Ammon's horn (tissue), 1 donor: ENCODE data around the gene ODAD4.
A peak's percentile ranks its signal among the peaks of the same experiment; 100 is the strongest.

Source experiments
- DNase-seq: peaks from one replicate; pipeline ENCODE4 v3.0.0-alpha.2; 2016; ENCODE audit warnings: low spot score

ODAD4 gene

DNA sequence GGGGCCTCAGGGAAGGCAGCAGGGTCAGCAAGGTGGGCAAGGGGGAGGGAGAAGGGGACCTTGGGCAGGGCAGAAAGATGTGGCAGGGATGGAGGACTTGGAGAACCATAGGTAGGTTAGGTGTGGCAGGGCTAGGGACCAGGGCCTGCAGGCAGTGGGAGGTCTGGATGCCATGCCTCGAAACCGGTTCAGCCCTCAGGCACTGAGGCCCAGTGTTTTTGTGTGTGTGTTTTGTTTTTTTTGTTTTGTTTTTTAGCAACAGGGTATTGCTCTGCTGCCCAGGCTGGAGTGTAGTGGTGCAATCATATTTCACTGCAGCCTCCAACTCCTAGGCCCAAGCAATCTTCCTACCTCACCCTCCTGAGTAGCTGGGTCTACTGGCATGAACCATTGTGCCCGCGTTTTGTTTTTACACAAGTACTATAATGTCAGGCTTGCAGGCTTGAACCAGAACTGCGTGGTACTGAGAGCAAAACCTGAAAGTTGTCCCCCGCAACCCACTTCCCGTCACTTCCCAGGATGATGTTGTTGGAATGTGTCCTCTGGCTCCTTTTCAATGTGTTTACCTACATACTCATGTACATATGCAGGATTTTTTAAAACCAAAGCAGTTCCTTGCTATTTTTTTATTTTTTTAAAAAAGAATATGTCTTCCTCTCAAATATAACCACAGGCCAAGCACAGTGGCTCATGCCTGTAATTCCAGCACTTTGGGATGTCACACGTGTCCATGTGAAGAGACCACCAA is 12.4 kb downstream of the ODAD4 start:
- DNase-seq = no peak

DNA sequence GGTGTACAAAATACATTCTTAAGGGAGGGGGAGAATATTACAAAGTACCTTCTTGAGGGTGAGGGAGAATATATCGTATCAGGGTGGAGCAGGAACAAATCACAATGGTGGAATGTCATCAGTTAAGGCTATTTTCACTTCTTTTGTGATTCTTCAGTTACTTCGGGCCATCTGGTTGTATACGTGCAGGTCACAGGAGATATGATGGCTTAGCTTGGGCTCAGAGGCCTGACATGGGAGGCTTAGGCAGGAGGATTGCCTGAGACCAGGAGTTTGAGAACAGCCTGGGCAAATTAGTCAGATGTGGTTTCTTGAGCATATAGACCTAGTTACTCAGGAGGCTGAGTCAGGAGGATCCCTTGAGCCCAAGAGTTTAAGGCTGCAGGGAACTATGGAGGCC is 13.1 kb downstream of the ODAD4 start:
- no peak for DNase-seq

DNA sequence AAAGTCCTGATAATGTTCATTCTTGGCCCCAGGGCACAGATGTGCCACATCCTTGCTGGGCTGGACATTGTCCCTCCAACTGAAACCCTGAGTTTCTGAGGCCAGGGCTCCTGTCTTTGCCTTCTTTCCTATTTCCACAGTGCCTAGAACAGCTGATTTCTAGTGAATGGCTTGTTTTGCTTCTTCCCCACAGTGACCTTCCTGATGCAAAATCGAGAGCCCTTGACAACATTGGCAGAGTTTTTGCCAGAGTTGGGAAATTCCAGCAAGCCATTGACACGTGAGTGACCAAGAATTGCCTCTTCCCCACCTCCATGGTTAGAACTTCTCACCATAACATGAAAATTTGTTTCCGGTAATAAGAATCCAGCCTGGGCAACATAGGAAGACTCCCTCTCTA is 14.5 kb downstream of the ODAD4 start:
- no peak for DNase-seq

DNA sequence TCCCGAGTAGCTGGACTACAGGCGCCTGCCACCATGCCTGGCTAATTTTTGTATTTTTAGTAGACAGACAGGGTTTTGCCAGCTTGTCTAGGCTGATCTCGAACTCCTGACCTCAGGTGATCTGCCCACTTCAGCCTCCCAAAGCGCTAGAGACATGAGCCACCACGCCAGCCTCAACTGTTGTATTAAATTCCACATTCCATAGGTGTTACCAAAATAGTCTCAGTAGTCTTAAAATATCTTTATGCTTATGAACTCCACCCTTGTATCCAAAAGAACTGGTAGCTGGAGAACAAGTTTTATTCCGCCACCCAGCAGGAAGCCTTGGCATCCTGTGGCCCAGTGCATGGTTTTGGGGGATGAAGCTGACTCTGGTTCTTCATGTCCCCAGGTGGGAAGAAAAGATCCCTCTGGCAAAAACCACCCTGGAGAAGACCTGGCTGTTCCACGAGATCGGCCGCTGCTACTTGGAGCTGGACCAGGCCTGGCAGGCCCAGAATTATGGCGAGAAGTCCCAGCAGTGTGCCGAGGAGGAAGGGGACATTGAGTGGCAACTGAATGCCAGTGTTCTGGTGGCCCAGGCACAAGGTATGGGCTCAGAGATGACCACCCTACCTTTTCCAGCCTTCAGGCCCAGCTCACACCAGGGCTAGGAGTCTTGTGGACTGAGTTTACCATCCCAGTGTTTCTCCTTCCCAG is 18.5 kb downstream of the ODAD4 start:
- DNase-seq = no peak

DNA sequence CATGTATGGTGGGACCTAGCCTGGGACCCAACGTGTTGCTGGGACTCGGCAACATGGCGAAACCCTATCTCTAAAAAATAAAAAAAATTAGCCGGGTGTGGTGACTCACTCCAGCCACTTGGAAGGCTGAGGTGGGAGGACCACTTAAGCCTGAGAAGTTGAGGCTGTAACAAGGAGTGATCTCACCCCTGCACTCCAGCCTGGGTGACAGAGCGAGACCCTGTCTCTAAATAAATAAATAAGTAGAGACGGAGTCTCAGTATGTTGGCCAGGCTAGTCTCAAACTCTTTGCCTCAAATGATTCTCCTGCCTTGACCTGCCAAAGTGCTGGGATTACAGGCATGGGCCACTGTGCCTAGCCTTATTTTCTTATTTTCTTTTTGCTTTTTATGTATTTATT is 26.1 kb downstream of the ODAD4 start:
- no peak for DNase-seq

DNA sequence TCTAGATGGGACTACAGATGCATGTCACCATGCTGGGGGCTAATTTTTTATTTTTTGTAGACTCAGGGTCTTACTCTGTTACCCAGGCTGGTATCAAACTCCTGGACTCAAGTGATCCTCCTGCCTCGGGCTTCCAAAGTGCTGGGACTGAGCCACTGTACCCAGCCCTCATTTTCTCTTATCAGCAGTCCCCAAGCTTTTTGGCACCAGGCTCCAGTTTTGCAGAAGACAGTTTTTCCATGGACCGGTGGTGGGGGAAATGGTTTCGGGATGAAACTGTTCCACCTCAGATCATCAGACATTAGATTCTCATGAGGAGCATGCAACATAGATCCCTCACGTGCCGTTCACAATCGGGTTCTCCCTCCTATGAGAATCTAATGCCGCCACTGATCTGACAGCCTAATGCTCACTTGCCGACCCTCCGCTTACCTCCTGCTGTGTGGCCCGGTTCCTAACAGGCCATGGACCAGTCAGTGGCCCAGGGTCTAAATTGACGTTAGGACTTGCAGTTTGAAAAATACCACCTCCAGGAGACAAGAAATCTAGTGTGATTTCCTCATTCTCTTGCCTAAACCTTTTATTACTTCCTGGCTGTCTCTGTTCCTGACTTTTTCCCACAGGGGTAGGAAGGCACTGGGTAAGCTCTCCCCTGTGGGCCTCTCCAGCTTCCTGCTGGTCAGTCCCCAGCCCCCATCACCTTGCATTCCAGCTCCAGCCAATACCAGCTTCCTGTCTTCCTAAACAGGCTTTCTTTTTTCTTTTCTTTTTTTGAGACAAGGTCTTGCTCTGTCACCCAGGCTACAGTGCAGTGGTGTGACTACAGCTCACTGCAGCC is 26.8 kb downstream of the ODAD4 start:
- DNase-seq = no peak

DNA sequence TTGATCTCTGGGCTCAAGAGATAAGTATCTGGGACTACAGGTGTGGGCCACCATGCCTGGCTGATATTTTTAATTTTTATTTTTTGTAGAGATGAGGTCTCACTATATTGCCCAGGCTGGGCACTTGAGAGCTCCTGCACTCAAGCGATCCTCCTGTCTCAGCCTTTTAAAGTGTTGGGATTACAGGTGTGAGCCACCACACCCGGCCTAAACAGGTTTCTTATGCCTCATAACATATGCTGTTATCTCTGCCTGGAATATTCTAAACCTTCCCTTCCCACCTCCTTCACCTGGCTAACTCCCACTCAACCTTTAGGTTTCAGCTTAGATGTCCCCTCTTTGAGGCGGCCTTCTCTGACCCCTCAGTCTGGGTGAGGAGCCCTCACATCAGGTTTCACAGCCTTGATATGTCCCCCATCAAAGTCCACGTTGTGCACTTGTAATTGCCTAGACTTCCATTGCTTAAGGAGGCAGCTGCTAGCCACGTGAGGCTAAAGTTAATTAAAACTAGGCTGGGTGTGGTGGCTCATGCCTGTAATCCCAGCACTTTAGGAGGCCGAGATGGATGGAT is 27.5 kb downstream of the ODAD4 start:
- no peak for DNase-seq

DNA sequence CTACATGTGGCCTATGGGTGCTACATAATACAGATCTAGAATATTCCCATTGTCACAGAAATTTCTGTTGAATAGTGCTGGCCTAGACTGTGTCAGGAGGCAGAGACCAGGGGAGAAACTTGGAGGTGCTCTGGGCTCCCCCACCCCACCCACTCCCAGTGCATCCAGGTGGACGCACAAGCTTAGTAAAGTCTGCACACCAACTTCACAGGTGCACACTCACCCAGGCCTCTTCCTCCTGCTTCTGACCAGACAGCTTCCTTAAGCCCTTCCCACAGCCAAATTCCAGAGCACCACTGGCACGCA is 28.6 kb downstream of the ODAD4 start:
- DNase-seq = no peak

DNA sequence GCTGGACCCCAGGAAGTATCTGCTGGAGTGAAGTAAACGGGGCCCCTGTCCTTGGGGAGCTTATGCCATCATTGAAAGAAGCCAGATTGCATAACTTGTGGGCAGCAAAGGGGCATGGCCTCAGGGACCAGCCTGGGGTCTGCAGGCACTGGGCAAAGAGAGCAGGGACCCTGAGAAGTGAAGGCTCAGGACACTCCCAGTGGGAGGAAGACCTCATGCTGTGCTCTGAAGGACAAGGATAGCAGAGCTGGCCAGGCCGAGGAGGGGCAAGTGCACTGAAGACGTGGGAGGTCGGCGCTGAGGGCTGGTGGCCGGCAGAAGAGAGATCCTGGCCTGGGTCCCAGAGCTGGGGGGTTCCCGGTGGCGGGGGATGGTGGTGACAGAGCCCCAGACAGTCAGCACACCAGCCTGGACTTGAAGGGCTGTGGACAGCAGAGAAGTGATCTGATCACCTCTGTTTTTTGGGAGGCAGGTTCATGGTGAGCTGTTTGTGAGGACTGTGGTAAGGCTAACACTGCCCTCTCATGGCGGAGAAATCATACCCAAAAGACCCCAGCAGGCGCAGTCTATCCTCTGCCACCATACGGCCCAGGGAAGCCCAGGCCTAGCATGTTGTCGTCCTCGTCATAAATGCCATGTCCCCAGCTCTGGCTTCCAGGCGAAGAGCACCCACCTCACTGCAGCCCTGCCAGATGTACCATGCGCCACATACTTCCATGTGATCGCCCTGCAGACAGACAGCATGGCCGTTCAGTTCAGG is 29.1 kb downstream of the ODAD4 start:
- peak; percentile 71 for DNase-seq

DNA sequence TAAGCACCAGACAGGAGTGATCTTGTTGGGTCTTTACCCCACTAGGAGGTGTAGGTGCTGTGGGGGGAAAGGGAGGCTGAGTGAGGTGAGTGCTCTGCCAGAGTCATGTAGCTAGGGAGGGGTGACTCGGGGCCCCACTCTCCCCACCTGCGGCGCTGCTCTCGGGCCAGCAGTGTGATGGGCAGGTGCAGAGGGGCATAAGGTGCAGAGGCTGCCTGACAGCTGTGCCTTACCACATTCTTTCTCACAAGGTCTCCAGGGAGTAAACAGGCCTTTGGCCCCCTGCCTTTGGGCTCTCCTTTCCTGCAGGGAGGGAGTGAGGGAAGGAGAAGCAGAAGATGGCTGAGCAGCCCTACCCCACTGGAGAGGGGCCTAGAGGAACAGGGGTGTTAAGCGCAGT is 31.7 kb downstream of the ODAD4 start:
- no peak for DNase-seq

DNA sequence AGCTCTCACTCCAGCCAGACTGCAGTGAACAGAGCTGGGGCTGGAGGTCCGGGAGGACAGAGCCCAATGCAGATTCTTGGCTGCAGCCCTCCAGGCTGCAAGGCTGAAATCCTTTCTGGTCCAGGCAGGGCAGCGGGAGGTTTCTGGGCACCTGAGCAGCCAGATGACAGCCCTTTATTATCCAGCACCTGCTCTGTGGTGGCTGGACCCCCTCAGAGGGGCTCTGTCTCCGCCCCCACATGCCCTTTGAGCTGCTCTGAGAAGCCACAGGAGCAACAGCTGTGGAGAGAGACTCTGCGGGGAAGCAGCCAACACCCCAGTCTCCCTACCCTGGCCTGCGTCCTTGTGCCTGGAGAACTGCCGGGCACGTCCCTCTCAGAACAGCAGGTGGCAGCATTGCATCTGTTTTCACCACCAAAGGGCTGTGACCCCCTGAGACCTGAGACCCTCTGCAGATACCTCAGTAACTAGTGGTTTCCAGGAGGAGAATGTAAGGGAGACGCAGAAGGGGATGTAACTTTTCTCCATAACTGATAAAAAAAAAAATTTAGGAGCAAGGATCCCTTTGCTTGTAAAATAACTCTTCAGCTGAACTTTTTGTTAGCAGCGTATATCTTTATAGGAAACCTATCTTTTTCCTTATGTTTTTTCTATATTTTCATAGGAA is 32.5 kb downstream of the ODAD4 start:
- DNase-seq = peak; percentile 91

DNA sequence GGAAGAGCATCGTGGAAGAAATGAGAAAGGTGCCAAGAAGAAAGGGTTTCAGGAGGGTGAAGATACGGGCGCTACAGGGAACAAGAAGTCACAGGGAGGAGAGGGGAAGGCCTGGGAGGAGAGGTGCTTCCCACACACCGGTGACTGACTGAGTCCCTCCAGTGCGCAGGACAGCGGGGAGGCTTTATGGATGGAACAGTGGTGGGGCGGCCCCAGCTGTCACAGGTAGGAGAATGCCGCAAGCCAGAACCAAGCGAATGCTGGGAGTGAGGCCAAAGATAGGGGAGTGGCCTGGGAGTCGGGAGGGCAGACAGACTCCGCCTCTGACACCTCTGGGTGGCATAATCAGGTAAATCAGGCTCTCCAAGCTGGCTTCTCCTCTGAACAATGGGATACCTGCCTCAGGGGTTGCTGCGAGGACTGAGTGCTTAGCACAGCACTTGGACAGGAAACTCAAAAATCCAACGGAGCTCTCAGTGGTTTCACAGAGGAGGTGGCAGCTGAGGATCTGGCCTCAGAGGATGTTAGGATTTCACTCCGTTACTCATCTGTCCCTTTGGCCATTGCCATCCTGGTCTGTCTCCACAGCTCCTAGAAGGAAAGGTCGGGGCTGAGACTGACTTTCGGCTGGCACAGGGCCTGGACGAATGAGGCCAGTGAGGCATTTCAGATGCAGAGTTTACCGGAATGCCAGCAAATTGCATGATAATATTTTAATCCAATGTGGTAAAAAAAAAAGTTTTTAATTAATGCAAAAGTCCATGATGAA is 35.5 kb downstream of the ODAD4 start:
- DNase-seq = peak; percentile 37

DNA sequence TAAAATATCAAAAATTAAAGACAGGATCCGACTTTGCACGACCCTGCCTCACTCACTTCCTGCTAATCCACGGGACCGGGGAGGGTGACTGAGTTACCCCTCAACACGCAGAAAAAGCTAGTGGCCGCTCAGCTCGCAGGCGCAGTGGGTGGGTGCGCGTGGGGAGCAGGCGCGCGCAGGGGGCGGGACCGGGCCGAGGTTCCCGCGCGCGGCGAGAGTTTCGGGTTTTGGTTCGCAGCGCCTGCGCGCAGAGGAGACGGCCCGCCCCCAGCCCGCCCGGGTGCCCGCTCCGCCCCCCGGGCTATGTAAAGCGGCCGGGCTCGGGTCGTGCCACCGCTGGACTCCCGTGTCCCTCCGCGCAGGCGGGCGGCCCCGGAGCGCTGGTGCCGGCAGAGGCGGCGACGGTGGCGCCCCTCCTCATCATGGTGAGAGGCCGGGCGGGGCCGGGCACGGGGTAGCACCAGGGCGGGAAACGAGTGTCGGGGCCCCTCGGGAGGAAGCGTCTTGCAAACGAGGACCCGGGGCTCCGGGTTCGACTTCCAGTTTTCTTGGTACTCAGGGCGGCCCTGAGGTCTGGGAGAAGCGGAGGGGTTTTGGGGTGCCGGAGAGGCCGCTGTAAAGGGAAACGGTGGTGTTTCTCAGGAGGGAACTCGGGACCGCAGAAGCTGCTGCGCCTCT is 36.2 kb downstream of the ODAD4 start, which contains the start of gene CNP:
TSS of gene CNP (plus strand) at position 333 of the 678 bp plus-strand sequence. CDS start at position 423, 90 bp downstream.
- DNase-seq = peak; percentile 92

DNA sequence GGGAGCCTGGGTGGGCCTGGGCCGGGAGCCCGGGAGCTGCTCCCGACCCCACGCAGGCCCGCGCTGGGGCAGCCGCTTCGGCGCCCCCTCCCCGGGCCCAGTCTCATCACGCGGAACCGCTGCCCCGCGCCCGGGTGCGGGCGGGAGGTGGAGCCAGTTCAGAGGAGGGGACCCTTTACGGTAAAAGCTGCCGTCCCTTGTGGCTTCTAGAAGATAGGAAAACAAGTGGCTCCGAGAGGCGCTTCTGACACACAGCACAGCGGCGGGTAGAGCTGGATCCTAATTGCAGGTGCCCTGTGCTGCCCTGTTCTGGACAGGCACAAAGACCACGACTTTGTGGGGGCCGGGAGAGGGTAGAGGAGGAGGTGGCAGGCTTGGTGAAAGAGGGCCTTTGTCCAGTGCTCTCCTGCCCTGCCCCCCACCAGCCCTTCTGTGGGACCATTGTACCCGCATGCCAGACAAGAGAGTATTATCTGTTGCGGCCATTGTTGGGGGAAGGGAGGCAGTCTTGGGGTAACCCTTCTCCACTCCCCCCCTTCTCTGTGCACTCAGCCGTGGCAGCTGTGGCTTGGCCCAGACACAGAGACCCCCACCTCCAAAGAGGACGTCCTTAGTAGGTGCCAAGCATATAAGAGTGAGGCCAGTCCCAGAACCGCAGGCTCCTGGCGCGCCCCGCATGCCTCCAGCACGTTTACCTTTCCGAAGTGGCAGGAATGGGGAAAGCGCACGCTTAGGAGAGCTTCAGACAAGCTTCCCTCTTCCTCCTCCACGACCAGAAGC is 36.9 kb downstream of the ODAD4 start:
- DNase-seq = peak; percentile 97

DNA sequence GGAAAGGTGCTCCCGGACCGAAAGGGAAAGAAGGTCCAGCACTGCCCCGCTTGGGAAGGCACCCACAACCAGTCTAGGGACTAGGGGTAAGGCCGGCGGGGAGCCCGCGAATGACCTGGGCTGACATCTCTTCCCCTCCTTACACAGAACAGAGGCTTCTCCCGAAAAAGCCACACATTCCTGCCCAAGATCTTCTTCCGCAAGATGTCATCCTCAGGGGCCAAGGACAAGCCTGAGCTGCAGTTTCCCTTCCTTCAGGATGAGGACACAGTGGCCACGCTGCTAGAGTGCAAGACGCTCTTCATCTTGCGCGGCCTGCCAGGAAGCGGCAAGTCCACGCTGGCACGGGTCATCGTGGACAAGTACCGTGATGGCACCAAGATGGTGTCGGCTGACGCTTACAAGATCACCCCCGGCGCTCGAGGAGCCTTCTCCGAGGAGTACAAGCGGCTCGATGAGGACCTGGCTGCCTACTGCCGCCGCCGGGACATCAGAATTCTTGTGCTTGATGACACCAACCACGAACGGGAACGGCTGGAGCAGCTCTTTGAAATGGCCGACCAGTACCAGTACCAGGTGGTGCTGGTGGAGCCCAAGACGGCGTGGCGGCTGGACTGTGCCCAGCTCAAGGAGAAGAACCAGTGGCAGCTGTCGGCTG is 37.6 kb downstream of the ODAD4 start:
- no peak for DNase-seq

DNA sequence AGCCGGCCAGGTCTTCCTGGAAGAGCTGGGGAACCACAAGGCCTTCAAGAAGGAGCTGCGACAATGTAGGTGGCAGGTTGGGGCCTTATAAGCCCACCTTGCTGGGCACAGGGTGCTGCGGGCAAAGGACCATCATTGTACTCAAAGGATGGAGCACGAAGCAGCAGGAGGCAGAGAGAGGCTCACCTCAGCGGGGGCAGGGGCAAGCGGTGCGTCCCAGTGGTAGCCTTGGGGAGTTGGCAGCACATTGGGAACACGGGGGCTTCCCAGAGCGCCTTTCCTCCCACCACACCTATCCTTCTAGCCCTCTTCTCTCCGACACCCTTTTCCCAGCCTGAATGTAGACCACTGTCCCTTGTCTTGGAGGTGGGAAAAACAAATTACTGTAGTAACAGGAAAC is 38.3 kb downstream of the ODAD4 start:
- DNase-seq = no peak

DNA sequence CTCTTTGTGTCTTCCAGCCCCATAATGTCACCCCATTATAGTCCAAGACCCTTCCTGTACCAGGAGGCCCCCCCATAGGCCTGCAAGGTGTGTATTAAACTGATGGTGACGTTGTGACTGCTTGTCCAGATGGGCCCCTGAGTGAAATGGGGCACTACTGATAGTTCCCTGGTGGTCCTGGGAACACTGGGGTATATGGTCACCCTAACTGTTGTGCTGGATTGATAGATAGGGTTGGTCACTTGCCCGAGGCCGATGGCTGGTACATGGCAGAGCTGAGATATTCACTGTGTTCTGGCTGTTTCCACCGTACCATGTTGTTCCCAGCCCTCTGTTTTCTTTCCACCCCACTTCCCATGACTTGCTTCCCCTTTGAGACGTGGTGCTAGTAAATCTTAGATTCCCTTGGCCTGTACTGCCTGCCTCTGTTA is 40.5 kb downstream of the ODAD4 start:
- no peak for DNase-seq

DNA sequence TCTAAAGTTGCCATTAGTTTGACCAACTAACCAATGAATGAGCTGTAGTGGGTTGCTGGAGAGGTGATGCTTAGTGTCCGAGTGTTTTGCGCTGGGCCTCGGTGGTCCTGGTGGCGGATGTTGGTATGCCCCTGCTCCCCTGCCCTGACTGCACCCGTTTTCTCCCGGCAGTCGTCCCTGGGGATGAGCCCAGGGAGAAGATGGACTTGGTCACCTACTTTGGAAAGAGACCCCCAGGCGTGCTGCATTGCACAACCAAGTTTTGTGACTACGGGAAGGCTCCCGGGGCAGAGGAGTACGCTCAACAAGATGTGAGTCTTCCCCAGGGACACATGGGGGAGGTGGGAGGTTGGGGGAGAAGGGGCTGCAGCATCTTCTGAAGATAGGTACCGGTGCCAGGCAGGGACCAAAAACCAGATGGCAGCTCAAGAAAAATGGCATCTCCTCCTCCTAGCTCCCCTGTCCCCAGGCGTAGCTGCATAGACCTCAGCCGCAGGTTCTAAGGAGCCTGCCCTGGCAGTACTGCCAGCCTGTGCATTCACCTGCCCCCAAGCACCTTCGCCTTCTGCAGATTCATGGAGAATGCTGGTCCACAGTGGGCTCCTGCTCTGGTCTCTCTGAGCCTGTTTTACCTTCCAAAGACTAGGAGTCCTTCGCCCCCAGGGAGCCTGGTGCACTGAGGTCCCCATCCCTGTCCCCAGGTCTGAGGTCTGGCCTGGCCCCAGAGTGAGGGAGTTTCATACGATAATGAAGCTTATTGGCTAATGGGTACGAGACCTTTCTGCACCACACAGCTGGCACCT is 41.5 kb downstream of the ODAD4 start:
- no peak for DNase-seq
